GM23338 (cell line): ENCODE measurements around the gene GOLGA6L2. TPM values are rescaled to one million over a fixed set of nuclear protein-coding genes. Genes with fewer than 3 reads are reported as not detected.

ENCODE experiments used
- ATAC-seq: fragments of 200-7000 bp; cut with Tn5 transposase; 3 replicates; pipeline ENCODE4 v1.9.1; 2020
- DNase-seq: peaks from one replicate; pipeline ENCODE4 v3.0.0-alpha.2; 2015; ENCODE audit warnings: low spot score
- H2AFZ ChIP-seq: fragments of 200-600 bp; sonication (generic); 2 replicates; pipeline ENCODE4 v1.8.0; 2016; ENCODE audit warnings: antibody characterized with exemption, mild to moderate bottlenecking, moderate library complexity
- H3F3A ChIP-seq: fragments of 200-600 bp; sonication (generic); replicated peaks from 2 replicates; pipeline ENCODE4 v1.8.0; 2017; ENCODE audit warnings: antibody characterized with exemption, mixed run types, low read depth
- H3K27ac ChIP-seq: fragments of 200-600 bp; sonication (generic); 2 replicates; pipeline ENCODE4 v1.6.1; 2016; ENCODE audit warnings: low read depth
- H3K27me3 ChIP-seq: fragments of 200-600 bp; sonication (generic); 2 replicates; pipeline ENCODE4 v1.8.0; 2016; ENCODE audit warnings: mild to moderate bottlenecking, mixed run types, moderate library complexity; ENCODE audit not compliant: insufficient read depth
- H3K36me3 ChIP-seq: fragments of 200-600 bp; sonication (generic); 2 replicates; pipeline ENCODE4 v1.8.0; 2016; ENCODE audit warnings: mild to moderate bottlenecking; ENCODE audit not compliant: insufficient read depth
- H3K4me1 ChIP-seq: fragments of 200-600 bp; sonication (generic); 2 replicates; pipeline ENCODE4 v1.8.0; 2016; ENCODE audit warnings: mild to moderate bottlenecking, moderate library complexity; ENCODE audit not compliant: insufficient read depth
- H3K4me2 ChIP-seq: fragments of 200-600 bp; sonication (generic); 2 replicates; pipeline ENCODE4 v1.7.1; 2017; ENCODE audit warnings: mixed run types
- H3K4me3 ChIP-seq: fragments of 200-600 bp; sonication (generic); 2 replicates; pipeline ENCODE4 v1.6.1; 2016; ENCODE audit warnings: mixed run types
- H3K79me2 ChIP-seq: fragments of 200-600 bp; sonication (generic); replicated peaks from 2 replicates; pipeline ENCODE4 v1.8.0; 2017; ENCODE audit warnings: mild to moderate bottlenecking; ENCODE audit not compliant: insufficient read depth
- H3K9me2 ChIP-seq: fragments of 200-600 bp; sonication (generic); 2 replicates; pipeline ENCODE4 v1.8.0; 2017; ENCODE audit not compliant: insufficient read depth
- H4K20me1 ChIP-seq: fragments of 200-600 bp; sonication (generic); replicated peaks from 2 replicates; pipeline ENCODE4 v1.8.0; 2017; ENCODE audit warnings: mild to moderate bottlenecking; ENCODE audit not compliant: insufficient read depth
- H3K27ac Mint-ChIP-seq: 2 replicates; pipeline ENCODE4 v1.8.0; 2020; ENCODE audit warnings: inconsistent platforms, mild to moderate bottlenecking, moderate library complexity, mixed read lengths
- H3K27me3 Mint-ChIP-seq: 3 replicates; pipeline ENCODE4 v1.8.0; 2022; ENCODE audit warnings: low read depth, mild to moderate bottlenecking, moderate library complexity, mixed read lengths, inconsistent platforms; ENCODE audit not compliant: insufficient read depth, poor library complexity
- H3K36me3 Mint-ChIP-seq: 3 replicates; pipeline ENCODE4 v1.8.0; 2021; ENCODE audit warnings: low read depth, mild to moderate bottlenecking, inconsistent platforms, moderate library complexity, mixed read lengths
- H3K4me1 Mint-ChIP-seq: 3 replicates; pipeline ENCODE4 v1.8.0; 2020; ENCODE audit warnings: mild to moderate bottlenecking, inconsistent platforms, mixed read lengths
- H3K4me3 Mint-ChIP-seq: 3 replicates; pipeline ENCODE4 v1.8.0; 2021; ENCODE audit warnings: moderate library complexity, mild to moderate bottlenecking, inconsistent platforms, mixed read lengths
- H3K9me3 Mint-ChIP-seq: 3 replicates; pipeline ENCODE4 v1.8.0; 2020; ENCODE audit warnings: moderate library complexity, mild to moderate bottlenecking, inconsistent platforms, mixed read lengths
- EZH2phosphoT487 ChIP-seq: fragments of 200-600 bp; sonication (generic); IDR thresholded peaks from one replicate; pipeline ENCODE4 v1.8.1; 2018; ENCODE audit warnings: antibody characterized with exemption; ENCODE audit not compliant: unreplicated experiment
- POLR2AphosphoS5 ChIP-seq: IDR thresholded peaks from 2 replicates; pipeline ENCODE4 v1.6.1; 2016; ENCODE audit warnings: antibody characterized with exemption, low read depth
- ZNF114 ChIP-seq: fragments of 250-450 bp; sonication (Bioruptor Pico); IDR thresholded peaks from 2 replicates; pipeline ENCODE4 v1.5.0; 2020; ENCODE audit warnings: mild to moderate bottlenecking, moderate library complexity
- polyA plus RNA-seq: library from polyadenylated mRNA; unstranded; fragments of >200 nt; fragmentation: Nextera tagmentation; extraction: Ambion mirVana; gene quantifications from 2 replicates; pipeline ENCODE4 v1.2.1, GENCODE V29; 2016
- total RNA-seq: library from RNA; depleted of rRNA; stranded (reverse); fragments of >200 nt; shearing (Covaris generic); gene quantifications from 2 replicates; pipeline ENCODE4 v1.2.3, GENCODE V29; 2014
- TF ChIP-seq, protein P1 (sequence below): IDR thresholded peaks from one replicate; pipeline ENCODE4 v1.6.1; 2018; ENCODE audit warnings: antibody characterized with exemption; ENCODE audit not compliant: unreplicated experiment
- TF ChIP-seq, protein P2 (sequence below), 2 experiments: fragments of 200-600 bp in 1 of 2; sonication (generic) in 1 of 2; conservative IDR thresholded peaks; 2 replicates each; pipeline versions ENCODE4 v1.5.1 to v1.6.1; 2016 to 2017; ENCODE audit warnings: antibody characterized with exemption in 2 of 2, low read depth in 2 of 2, mild to moderate bottlenecking in 2 of 2, moderate library complexity in 1 of 2

The GOLGA6L2 gene
- total and polyA plus RNA-seq, 2 experiments from 2014 or later: not detected

DNA sequence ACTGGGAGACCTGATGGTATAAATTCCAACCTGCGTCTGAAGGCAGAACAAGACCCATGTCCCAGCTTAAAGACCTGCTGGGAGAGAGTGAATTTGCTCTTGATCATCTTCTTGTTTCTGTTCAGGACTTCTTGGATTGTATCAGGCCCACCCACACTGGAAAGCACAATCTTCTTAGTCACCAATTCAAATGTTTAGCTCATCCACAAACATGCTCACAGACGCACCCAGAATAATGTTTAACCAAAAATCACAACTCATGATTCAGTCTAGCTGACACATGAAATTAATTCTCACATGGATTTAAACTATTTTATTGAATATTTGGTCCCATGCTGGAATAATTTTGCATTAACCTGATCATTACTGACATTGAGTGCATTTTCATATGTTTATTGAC lies 37.8 kb upstream of the GOLGA6L2 start (continued):
- TF ChIP-seq EZH2phosphoT487: no peak
- TF ChIP-seq POLR2AphosphoS5: no peak
- TF ChIP-seq, protein P1, sequence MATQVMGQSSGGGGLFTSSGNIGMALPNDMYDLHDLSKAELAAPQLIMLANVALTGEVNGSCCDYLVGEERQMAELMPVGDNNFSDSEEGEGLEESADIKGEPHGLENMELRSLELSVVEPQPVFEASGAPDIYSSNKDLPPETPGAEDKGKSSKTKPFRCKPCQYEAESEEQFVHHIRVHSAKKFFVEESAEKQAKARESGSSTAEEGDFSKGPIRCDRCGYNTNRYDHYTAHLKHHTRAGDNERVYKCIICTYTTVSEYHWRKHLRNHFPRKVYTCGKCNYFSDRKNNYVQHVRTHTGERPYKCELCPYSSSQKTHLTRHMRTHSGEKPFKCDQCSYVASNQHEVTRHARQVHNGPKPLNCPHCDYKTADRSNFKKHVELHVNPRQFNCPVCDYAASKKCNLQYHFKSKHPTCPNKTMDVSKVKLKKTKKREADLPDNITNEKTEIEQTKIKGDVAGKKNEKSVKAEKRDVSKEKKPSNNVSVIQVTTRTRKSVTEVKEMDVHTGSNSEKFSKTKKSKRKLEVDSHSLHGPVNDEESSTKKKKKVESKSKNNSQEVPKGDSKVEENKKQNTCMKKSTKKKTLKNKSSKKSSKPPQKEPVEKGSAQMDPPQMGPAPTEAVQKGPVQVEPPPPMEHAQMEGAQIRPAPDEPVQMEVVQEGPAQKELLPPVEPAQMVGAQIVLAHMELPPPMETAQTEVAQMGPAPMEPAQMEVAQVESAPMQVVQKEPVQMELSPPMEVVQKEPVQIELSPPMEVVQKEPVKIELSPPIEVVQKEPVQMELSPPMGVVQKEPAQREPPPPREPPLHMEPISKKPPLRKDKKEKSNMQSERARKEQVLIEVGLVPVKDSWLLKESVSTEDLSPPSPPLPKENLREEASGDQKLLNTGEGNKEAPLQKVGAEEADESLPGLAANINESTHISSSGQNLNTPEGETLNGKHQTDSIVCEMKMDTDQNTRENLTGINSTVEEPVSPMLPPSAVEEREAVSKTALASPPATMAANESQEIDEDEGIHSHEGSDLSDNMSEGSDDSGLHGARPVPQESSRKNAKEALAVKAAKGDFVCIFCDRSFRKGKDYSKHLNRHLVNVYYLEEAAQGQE: no peak
- TF ChIP-seq, protein P2, sequence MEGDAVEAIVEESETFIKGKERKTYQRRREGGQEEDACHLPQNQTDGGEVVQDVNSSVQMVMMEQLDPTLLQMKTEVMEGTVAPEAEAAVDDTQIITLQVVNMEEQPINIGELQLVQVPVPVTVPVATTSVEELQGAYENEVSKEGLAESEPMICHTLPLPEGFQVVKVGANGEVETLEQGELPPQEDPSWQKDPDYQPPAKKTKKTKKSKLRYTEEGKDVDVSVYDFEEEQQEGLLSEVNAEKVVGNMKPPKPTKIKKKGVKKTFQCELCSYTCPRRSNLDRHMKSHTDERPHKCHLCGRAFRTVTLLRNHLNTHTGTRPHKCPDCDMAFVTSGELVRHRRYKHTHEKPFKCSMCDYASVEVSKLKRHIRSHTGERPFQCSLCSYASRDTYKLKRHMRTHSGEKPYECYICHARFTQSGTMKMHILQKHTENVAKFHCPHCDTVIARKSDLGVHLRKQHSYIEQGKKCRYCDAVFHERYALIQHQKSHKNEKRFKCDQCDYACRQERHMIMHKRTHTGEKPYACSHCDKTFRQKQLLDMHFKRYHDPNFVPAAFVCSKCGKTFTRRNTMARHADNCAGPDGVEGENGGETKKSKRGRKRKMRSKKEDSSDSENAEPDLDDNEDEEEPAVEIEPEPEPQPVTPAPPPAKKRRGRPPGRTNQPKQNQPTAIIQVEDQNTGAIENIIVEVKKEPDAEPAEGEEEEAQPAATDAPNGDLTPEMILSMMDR (conservative IDR thresholded peaks at IDR 0.05; ENCODE audit: low read depth in 2 of 2): no peak

DNA sequence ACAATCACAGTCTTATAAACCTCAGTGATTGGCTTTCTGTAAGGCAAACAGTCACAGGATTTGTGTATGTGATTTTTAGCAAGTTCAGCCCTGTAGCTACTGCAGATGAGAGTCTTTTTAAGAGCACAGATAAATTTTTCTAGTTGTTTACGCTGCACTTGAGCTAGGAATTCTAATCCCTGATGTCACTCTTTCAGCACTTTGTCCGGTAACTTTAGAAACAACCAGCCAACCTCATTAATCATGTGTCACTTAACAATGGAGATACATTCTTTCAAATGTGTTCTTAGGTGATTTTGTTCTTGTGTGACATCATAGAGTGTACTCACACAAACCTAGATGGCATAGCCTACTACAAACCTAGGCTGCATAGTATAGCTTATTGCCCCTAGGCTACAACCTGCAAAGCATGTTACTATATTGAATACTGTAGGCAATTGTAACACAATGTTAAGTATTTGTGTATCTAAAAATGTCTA lies 36.8 kb upstream of the GOLGA6L2 start:
- H3K4me3 ChIP-seq: no peak overlapping the region
- H3K27ac Mint-ChIP-seq: no peak overlapping the region
- H3K27me3 Mint-ChIP-seq: no peaks in the 10 kb centered on the region
- no peaks in the 10 kb centered on the region for H3K9me2 ChIP-seq
- H3K36me3 ChIP-seq: no peaks in the 10 kb centered on the region
- no peak overlapping the region for H3K27ac ChIP-seq
- peaks cover 50% of the 10 kb centered on the region for H3K9me3 Mint-ChIP-seq
- H2AFZ ChIP-seq: no peak overlapping the region
- no peak overlapping the region for H3K4me2 ChIP-seq
- no peaks in the 10 kb centered on the region for H3F3A ChIP-seq
- no peak for TF ChIP-seq ZNF114 (CRISPR knock-in tag)
- ATAC-seq (no peak), DNase-seq (no peak)
- no peak overlapping the region for H3K4me3 Mint-ChIP-seq
- H3K27me3 ChIP-seq: no peaks in the 10 kb centered on the region
- H4K20me1 ChIP-seq: no peaks in the 10 kb centered on the region
- H3K36me3 Mint-ChIP-seq: no peaks in the 10 kb centered on the region
- H3K79me2 ChIP-seq: no peaks in the 10 kb centered on the region
- no peaks in the 10 kb centered on the region for H3K4me1 Mint-ChIP-seq
- no peaks in the 10 kb centered on the region for H3K4me1 ChIP-seq

DNA sequence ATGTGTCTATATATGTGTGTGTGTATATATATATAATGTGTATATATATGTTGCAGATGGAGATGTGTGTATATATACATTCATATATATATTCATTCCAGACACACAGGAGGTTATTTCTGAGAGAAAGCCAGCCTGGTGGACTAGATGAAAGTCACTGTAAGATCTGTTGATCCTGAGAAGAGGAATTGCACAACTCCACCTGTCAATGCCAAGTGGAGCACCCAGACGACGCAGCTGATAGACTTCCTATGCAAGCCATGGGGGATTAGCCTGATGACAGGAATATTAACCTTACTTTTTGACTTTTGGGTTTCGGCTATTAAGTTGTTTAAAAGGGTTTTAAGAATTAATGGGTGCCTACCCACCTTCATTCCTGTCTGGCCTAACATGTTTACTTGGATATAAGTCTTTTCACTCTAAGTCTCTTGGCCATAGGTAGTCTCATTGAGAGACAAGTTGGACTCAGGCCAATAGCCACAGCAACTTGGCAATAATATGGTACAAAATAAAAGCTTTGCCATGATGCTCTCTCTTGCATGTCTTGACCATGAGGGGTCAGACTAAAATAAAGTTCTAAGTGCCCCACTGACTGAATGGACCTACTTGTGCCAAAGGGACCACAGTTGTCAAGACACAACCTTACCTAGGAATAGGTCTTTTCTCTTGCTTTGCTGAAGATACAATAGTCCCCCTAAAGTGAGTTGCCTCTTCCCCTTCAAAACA lies 35.9 kb upstream of the GOLGA6L2 start:
- no peak overlapping the region for H3K4me2 ChIP-seq
- H3K27me3 Mint-ChIP-seq: no peaks in the 10 kb centered on the region
- 0 out of 3 replicates have a peak, but pooled peaks cover 3% of the 10 kb centered on the region for H3K36me3 Mint-ChIP-seq
- no peaks in the 10 kb centered on the region for H3K79me2 ChIP-seq
- no peak overlapping the region for H3K27ac Mint-ChIP-seq
- H3K27me3 ChIP-seq: no peaks in the 10 kb centered on the region
- H3K27ac ChIP-seq: no peak overlapping the region
- TF ChIP-seq, protein P2 (conservative IDR thresholded peaks at IDR 0.05; ENCODE audit: low read depth in 2 of 2): no peak
- TF ChIP-seq, protein P1: no peak
- TF ChIP-seq EZH2phosphoT487: no peak
- no peak for TF ChIP-seq POLR2AphosphoS5
- H3K36me3 ChIP-seq: no peaks in the 10 kb centered on the region
- DNase-seq: no peak
- ATAC-seq: no peak
- no peak overlapping the region for H3K4me3 ChIP-seq
- no peak overlapping the region for H3K4me3 Mint-ChIP-seq
- no peaks in the 10 kb centered on the region for H3K4me1 ChIP-seq
- H3K9me2 ChIP-seq: no peaks in the 10 kb centered on the region
- H4K20me1 ChIP-seq: no peaks in the 10 kb centered on the region
- H3K9me3 Mint-ChIP-seq: peaks cover 53% of the 10 kb centered on the region
- no peak overlapping the region for H2AFZ ChIP-seq
- no peaks in the 10 kb centered on the region for H3F3A ChIP-seq
- no peaks in the 10 kb centered on the region for H3K4me1 Mint-ChIP-seq
